HUDEP-2 (cell line): ENCODE measurements around the gene PITX1.
"Not testable (repeated sequence)": the region's sequence is repeated elsewhere in the genome, so short reads cannot be mapped to it uniquely, and the experiment has no call there.

Experiments
- DNase-seq, 76 experiments: peaks; one replicate each; lab custom pipeline; 2025; ENCODE audit not compliant: unreplicated experiment in 76 of 76; lab: John Stamatoyannopoulos, UW

The PITX1 gene

DNA sequence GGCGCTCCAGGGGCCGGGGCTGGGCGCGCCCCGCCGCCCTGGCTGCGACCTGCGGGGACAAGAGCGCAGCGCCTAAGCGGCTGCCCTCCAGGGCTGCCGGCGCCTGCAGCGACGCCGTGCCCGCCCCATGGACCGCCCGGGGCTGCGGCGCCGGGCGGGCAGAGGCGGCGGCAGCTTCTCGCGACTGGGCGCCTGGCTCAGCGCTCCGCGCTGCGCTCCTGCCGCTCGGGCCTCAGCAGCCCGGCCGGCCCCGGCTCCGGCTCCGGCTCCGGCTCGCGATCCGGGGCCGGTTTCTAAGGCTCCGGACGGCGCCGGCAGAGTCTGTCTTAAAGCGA, at the start of gene PITX1:
Gene PITX1 (minus strand): TSS at position 328 of the 335 bp plus-strand sequence. CDS start 347 bp downstream, outside the sequence.
- no peak for DNase-seq

- DNase-seq = not testable (repeated sequence)
Observed at GRCh38 chr5:135083334-135083733, 49.3 kb upstream of the PITX1 start.

DNA sequence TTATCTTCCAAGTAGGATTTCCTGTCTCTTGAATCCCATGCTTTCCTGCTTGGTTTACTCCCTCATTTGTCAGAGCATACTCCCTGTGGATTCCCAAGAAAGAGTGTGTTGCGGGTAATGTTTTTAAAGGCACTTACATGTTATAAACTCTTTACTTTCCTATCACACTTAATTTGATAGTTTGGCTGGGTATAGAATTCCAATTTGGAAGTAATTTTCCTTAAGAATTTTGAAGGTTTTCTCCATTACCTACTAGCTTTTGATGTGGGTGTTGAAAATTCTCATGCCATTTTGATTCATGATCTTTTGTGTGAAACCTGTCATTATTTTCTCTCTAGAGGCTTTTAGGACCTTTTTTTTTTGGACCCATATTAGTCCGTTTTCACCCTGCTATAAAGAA, 47.2 kb upstream of the PITX1 start:
- no peak for DNase-seq

DNA sequence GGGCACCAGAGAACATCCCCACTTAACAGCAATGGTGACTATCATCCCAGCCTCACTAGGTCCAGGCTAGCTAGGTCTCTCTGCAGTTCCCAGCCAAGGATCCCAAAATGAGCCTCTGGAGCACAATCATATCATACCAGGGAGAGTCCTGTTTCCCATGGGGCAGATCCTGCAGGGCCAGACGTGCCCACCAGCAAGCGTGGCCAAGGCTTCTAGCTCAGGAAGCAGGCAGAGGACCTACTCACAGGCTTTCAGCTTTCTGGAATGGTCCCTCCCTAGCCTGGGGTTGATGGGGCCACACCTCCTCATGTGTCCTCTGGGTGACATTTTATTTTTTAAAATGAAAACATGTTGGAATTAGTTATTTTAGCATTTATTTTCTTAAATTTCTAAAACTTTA, 45.7 kb upstream of the PITX1 start:
- DNase-seq = no peak

GRCh38 chr5:135079099-135079681, 45.2 kb upstream of the PITX1 start:
- DNase-seq = no peak

DNA sequence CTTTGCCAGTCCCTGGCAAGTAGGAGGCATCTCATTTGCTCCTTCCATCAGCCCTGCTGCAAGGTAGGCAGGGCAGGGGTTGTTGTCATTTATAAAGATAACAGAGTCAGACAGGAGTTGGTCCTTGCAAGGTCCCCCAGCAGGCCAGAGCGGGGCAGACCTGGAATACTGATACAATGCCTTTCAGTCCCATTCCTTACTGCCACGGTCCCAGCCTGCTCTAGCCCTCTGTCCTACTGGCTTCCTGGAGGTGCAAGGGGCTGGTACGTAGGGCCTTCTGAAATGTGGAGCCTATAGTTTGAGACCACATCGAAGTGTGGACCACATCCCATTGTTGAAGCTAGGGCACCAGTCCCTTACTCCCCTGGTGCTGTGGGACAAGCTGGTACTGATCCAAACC, 42.8 kb upstream of the PITX1 start:
- no peak for DNase-seq

DNA sequence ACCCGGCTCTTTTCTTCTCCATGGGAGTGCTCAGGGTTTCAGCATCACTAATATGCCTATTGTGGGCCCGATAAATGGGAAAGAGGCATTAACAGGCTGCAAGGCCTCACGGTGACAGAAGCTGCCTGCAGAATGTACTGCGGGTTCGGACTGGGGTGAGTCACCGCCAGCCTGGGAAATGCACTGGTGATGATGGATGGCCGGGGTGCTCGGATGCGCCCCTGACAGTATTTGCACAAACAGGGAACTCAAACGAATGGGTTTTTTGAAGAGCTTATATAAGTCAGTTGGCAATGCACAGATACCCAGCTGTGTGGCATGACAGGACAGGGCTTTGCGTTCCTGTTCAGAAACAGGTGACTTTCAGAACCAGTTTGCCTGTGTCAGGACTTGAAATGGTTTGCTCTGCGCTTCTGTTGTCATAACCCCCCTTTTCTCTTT, 42.0 kb upstream of the PITX1 start:
- DNase-seq = no peak

GRCh38 chr5:135075621-135076020, 41.6 kb upstream of the PITX1 start:
- DNase-seq = no peak

DNA sequence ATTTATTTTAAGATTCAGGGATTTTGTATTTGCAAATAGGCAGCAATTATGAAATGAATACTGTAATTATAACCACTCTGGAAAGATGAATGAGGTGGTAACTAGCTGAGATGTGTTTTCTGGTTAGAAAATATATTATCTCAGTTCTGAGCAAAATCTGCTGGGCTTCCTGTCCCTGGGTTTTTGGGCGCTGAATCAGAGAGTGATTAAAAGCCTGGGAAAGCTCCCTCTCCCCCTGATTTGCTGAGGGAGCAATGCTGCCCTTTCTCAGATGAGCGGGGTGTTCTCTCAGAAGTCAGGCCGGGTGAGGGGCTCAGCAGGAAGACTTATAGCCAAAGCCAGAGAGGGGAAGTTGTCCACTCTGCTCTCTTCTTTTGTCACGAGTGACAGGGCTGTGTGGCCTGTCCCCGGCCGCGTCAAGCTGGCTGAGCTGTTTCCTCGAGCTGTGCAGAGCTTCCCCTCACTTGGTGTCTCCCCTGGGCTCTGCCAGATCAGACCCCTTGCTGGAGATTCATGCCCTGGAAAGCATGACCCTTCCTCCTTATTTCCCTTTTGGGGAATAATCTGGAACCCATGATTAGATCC, 39.8 kb upstream of the PITX1 start:
- no peak for DNase-seq

GRCh38 chr5:135072387-135073281, 38.6 kb upstream of the PITX1 start:
- no peak for DNase-seq

- DNase-seq = no peak
Observed at GRCh38 chr5:135071311-135071710, 37.3 kb upstream of the PITX1 start.

GRCh38 chr5:135069895-135070657, 36.0 kb upstream of the PITX1 start:
- no peak for DNase-seq

DNA sequence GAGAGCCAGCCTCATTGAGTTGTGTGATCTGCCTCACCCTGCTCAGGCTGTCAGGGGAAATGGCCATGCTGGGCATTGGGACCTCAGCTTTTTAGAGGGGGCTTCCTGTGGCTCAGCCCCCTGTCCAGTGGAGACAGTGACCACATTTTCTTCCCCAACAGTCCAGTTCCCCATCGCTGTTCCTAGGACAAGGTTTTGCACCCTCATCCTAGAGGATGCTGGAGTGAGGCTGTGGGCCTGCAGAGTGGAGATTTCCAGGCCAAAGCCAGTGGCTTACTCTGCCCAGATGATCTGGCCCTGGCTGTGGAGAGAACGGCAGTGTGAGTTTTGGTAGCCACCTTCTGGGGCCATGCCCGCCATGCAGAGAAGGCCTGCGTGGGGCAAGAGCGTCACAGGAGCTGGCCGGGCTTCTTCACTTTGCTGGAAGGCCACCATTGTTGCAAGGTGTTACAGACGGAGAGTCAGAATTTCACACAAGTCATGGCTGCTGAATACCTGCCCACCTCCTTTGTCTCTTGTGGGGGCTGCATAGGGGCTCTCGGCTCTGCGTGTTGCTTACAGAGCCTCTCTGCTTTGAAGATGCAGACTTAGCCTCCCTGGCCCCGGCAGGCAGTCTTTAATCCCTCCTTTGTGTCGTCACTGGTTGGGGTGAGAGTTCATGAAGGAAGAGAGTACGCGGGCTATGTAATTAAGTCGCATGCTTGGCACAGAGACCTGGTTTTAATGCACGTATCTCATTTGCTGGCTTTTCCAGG, 35.2 kb upstream of the PITX1 start:
- no peak for DNase-seq

- DNase-seq = no peak
Observed at GRCh38 chr5:135067587-135067986, 33.6 kb upstream of the PITX1 start.

DNA sequence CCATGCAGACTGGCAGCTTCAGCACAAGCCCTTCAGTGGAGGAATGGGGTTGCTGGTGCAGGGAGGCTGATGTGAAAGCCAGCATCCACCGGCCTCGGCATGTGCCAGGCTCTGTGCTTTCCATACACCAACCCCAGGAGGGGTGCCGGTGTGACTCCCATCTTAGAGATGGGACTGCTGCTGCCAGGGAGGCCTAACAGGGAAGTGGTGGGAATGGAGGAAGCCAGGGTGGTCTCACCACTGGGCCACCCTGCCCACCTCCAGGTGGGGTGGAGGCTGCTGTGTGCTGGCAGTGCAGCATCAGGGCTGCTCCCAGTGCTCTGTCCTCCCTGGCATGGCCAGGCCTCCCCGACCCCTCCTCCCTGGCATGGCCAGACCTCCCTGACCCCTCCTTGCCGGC, 32.8 kb upstream of the PITX1 start:
- no peak for DNase-seq

GRCh38 chr5:135065306-135066265, 31.6 kb upstream of the PITX1 start:
- no peak for DNase-seq

DNA sequence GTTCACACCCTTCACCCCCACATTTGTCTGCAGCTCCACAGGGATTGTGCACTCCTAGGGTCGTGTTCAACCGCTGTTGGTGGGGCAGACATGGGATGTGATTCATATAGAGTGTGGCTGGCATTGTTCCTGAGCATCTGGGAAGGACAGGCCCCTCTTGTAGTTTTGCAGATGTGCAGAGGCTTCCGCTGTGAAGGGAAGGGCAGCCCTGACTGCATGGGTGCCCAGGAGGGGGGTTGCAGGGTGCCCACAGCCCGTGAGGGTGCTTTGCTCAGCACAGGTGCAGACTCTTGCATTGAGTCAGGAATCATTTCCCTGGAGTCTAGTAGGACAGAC, 30.2 kb upstream of the PITX1 start:
- DNase-seq = no peak

- peak in 1 of 76 experiments; percentile 8 for DNase-seq
Observed at GRCh38 chr5:135063511-135064234, 29.6 kb upstream of the PITX1 start.

DNA sequence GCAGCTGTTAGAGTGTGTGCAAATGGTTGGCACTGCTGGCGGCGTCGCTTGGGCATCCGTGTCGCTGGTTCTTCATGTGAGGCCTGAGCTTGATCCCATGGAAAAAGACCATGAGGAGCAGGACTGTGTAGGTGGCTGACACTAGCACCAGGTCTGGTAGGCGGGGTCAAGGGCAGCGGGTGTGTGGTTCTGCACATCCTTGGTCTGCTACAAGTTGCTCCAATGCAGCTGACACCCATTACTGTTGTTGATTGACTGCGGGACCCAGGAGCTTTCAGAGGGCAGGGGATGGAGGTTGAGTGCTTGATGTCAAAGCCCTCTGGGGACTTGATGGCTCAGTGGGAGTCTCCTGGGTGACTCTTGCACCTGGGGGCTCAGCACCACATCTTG, 29.0 kb upstream of the PITX1 start:
- DNase-seq = no peak
